B cell (primary cell): ENCODE data around the gene DNAH2. TPM values are rescaled to one million over a fixed set of nuclear protein-coding genes. Genes with fewer than 3 reads are reported as not detected.

Experiments used
- ATAC-seq: fragments of 200-7000 bp; cut with Tn5 transposase; one replicate; pipeline ENCODE4 v1.10.0; 2021; ENCODE audit warnings: low read depth, mild to moderate bottlenecking, moderate number of reproducible peaks, moderate library complexity
- CTCF ChIA-PET: fragments of 350-600 bp; sonication (Branson Sonifier 250); formaldehyde crosslinking; loops from one replicate; lab custom pipeline; 2021; ENCODE audit warnings: antibody characterized with exemption, inconsistent platforms; lab: Charles Lee
- POLR2A ChIA-PET: fragments of 350-600 bp; sonication (Branson Sonifier 250); formaldehyde crosslinking; loops from one replicate; lab custom pipeline; 2021; ENCODE audit warnings: antibody characterized with exemption; lab: Charles Lee
- DNase-seq: peaks from one replicate; pipeline ENCODE4 v3.0.0; 2013
- H2AFZ ChIP-seq: 2 replicates; pipeline ENCODE4 v1.6.1; 2012; ENCODE audit warnings: mild to moderate bottlenecking, low read depth, low read length; ENCODE audit not compliant: insufficient read depth, poor library complexity, severe bottlenecking
- H3K27ac ChIP-seq, 2 donors: 1 replicate in 1 of 2; 2 replicates in 1 of 2; pipeline ENCODE4 v1.5.1; 2012 to 2013; ENCODE audit warnings: low read length in 2 of 2, mild to moderate bottlenecking in 2 of 2, moderate library complexity in 1 of 2
- H3K27me3 ChIP-seq, 4 experiments: fragments of 200-600 bp in 1 of 4; sonication (generic) in 1 of 4; replicated peaks in 1 of 4; 1 replicate in 2 of 4; 2 replicates in 2 of 4; pipeline versions ENCODE4 v1.6.1 to v1.7.0; 2013 to 2016; ENCODE audit warnings: low read length in 3 of 4, mild to moderate bottlenecking in 2 of 4, mixed read lengths in 1 of 4, moderate library complexity in 1 of 4; ENCODE audit not compliant: insufficient read depth in 4 of 4, control insufficient read depth in 3 of 4; ENCODE audit errors: control extremely low read depth in 1 of 4
- H3K36me3 ChIP-seq, 2 experiments: replicated peaks in 1 of 2; 1 replicate in 1 of 2; 2 replicates in 1 of 2; pipeline versions ENCODE4 v1.6.1 to v1.7.1; 2013; ENCODE audit warnings: low read length in 1 of 2; ENCODE audit not compliant: insufficient read depth in 2 of 2, control insufficient read depth in 1 of 2; ENCODE audit errors: control extremely low read depth in 1 of 2, extremely low read depth in 1 of 2
- H3K4me1 ChIP-seq, 2 donors: fragments of 200-600 bp in 1 of 2; sonication (generic) in 1 of 2; 1 replicate in 1 of 2; 2 replicates in 1 of 2; pipeline versions ENCODE4 v1.5.1 to v1.6.1; 2013 to 2017; ENCODE audit warnings: low read length in 2 of 2; ENCODE audit not compliant: control insufficient read depth in 2 of 2, insufficient read depth in 2 of 2
- H3K4me2 ChIP-seq: replicated peaks from 2 replicates; pipeline ENCODE3; 2012; ENCODE audit warnings: mild to moderate bottlenecking, low read depth, low read length; ENCODE audit not compliant: poor library complexity, severe bottlenecking
- H3K4me3 ChIP-seq, 5 experiments: fragments of 200-600 bp in 1 of 5; sonication (generic) in 1 of 5; 1 replicate in 3 of 5; 2 replicates in 2 of 5; pipeline versions ENCODE4 v1.5.1 to v1.7.0; 2011 to 2016; ENCODE audit warnings: low read length in 4 of 5, mild to moderate bottlenecking in 4 of 5, low read depth in 2 of 5, control low read depth in 1 of 5, moderate library complexity in 1 of 5; ENCODE audit not compliant: insufficient read depth in 1 of 5; ENCODE audit errors: control extremely low read depth in 1 of 5, extremely low read depth in 1 of 5
- H3K79me2 ChIP-seq: fragments of 200-600 bp; sonication (generic); one replicate; pipeline ENCODE4 v1.6.0; 2016; ENCODE audit warnings: low read length; ENCODE audit not compliant: control insufficient read depth, insufficient read depth
- H3K9ac ChIP-seq: fragments of 200-600 bp; sonication (generic); 2 replicates; pipeline ENCODE4 v1.6.1; 2017; ENCODE audit warnings: mild to moderate bottlenecking, low read length, moderate library complexity
- H3K9me3 ChIP-seq, 3 donors: one replicate each; pipeline versions ENCODE4 v1.6.1 to v1.7.1; 2013; ENCODE audit warnings: low read length in 2 of 3; ENCODE audit not compliant: control insufficient read depth in 2 of 3, insufficient read depth in 1 of 3; ENCODE audit errors: control extremely low read depth in 1 of 3
- H4K20me1 ChIP-seq: 2 replicates; pipeline ENCODE4 v1.6.0; 2012; ENCODE audit warnings: mild to moderate bottlenecking, low read length; ENCODE audit not compliant: insufficient read depth, control insufficient read depth, poor library complexity, severe bottlenecking
- H3K27ac Mint-ChIP-seq: one replicate; pipeline ENCODE4 v1.8.0; 2021; ENCODE audit warnings: mixed read lengths
- H3K27me3 Mint-ChIP-seq: one replicate; pipeline ENCODE4 v1.8.0; 2021; ENCODE audit warnings: mixed read lengths
- H3K4me1 Mint-ChIP-seq: one replicate; pipeline ENCODE4 v1.8.0; 2021; ENCODE audit warnings: mixed read lengths
- H3K4me3 Mint-ChIP-seq: one replicate; pipeline ENCODE4 v1.8.0; 2021; ENCODE audit warnings: mixed read lengths
- H3K9me3 Mint-ChIP-seq: one replicate; pipeline ENCODE4 v1.8.0; 2022; ENCODE audit warnings: mixed read lengths; ENCODE audit not compliant: insufficient read depth
- EZH2 ChIP-seq: IDR thresholded peaks from 2 replicates; pipeline ENCODE4 v1.6.1; 2012; ENCODE audit warnings: borderline replicate concordance, low read depth, mild to moderate bottlenecking, moderate library complexity, low read length; ENCODE audit not compliant: insufficient read depth, poor library complexity, severe bottlenecking
- WGBS: methylation state at CpG from one replicate; pipeline ENCODE4 v1.1.5; 2013; ENCODE audit warnings: missing lambda C conversion rate; ENCODE audit not compliant: insufficient coverage; 5-methylcytosine and 5-hydroxymethylcytosine counted together
- intact Hi-C: fragments of 100-400 bp; cut with micrococcal nuclease; formaldehyde crosslinking; loops from one replicate; pipeline ENCODE4 v1.10.0; 2022
- polyA plus RNA-seq: library from polyadenylated mRNA; depleted of rRNA; stranded (reverse); fragments of >200 nt; gene quantifications from 2 replicates; pipeline ENCODE4 v1.2.3, GENCODE V29; 2012
- total RNA-seq, 2 donors: library from RNA; stranded (reverse); fragments of 120-200 nt in 1 of 2; gene quantifications; 1 replicate in 1 of 2; 2 replicates in 1 of 2; pipeline versions ENCODE4 v1.2.3 to v1.2.4, GENCODE V29; 2013 to 2022
- TF ChIP-seq, protein P1 (sequence below): fragments of 200-600 bp; IDR thresholded peaks from one replicate; pipeline ENCODE4 v1.8.0; 2022; ENCODE audit warnings: antibody characterized with exemption, mild to moderate bottlenecking

The DNAH2 gene
- total and polyA plus RNA-seq, 2 donors (not counting 1 experiment from before 2014, with no cell fraction given) = 0.03 TPM; not detected in 1

DNA sequence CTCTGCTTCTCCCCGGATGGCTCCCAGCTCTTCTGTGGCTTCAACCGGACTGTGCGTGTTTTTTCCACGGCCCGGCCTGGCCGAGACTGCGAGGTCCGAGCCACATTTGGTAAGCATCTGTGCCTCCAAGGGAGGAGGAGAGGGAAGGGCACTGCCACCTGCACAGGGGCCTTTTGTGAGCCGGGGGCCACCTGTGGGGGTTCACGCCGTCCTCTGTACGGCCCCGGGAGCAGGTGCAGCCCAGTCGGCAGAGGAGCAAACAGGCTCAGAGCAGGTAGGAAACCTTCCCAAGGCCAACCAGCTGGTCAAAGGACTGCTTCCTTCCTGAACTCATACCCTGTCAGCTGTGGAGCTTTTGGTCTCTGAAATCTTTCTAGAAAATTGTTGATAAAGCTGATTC, 15.9 kb upstream of the DNAH2 start:
- H3K9me3 Mint-ChIP-seq = no peaks in the 10 kb centered on the region
- WGBS = 97% methylated on average over 14 of the region's 14 CpGs
- peaks cover 19 to 23% of the 10 kb centered on the region in 2 donors for H3K4me1 ChIP-seq
- ATAC-seq = no peak
- no peak overlapping the region for H3K4me3 Mint-ChIP-seq
- peaks cover 36% of the 10 kb centered on the region for H3K27me3 Mint-ChIP-seq
- peaks cover 0 to 49% (median 19%) of the 10 kb centered on the region in 4 experiments for H3K27me3 ChIP-seq
- no peaks in the 10 kb centered on the region for H3K79me2 ChIP-seq
- H4K20me1 ChIP-seq = no peaks in the 10 kb centered on the region
- no peak overlapping the region for H3K9ac ChIP-seq
- TF ChIP-seq EZH2 = no peak
- TF ChIP-seq, protein P1, sequence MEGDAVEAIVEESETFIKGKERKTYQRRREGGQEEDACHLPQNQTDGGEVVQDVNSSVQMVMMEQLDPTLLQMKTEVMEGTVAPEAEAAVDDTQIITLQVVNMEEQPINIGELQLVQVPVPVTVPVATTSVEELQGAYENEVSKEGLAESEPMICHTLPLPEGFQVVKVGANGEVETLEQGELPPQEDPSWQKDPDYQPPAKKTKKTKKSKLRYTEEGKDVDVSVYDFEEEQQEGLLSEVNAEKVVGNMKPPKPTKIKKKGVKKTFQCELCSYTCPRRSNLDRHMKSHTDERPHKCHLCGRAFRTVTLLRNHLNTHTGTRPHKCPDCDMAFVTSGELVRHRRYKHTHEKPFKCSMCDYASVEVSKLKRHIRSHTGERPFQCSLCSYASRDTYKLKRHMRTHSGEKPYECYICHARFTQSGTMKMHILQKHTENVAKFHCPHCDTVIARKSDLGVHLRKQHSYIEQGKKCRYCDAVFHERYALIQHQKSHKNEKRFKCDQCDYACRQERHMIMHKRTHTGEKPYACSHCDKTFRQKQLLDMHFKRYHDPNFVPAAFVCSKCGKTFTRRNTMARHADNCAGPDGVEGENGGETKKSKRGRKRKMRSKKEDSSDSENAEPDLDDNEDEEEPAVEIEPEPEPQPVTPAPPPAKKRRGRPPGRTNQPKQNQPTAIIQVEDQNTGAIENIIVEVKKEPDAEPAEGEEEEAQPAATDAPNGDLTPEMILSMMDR = no peak
- H3K9me3 ChIP-seq = no peaks in the 10 kb centered on the region
- H3K36me3 ChIP-seq = peaks cover 0 to 21% of the 10 kb centered on the region in 2 experiments
- POLR2A ChIA-PET = interaction anchor here (0.6 kb wide), 1 partner anchor 535 kb away, joined by 5 read pairs; no protein-coding TSS in a partner anchor
- intact Hi-C loops = no loop called here
- H2AFZ ChIP-seq = no peak overlapping the region
- H3K4me3 ChIP-seq = no peak overlapping the region
- no peak overlapping the region for H3K27ac Mint-ChIP-seq
- H3K27ac ChIP-seq = no peak overlapping the region
- no peak for DNase-seq
- H3K4me1 Mint-ChIP-seq = peaks cover 15% of the 10 kb centered on the region
- H3K4me2 ChIP-seq = no peak overlapping the region
- CTCF ChIA-PET = no interaction called here

DNA sequence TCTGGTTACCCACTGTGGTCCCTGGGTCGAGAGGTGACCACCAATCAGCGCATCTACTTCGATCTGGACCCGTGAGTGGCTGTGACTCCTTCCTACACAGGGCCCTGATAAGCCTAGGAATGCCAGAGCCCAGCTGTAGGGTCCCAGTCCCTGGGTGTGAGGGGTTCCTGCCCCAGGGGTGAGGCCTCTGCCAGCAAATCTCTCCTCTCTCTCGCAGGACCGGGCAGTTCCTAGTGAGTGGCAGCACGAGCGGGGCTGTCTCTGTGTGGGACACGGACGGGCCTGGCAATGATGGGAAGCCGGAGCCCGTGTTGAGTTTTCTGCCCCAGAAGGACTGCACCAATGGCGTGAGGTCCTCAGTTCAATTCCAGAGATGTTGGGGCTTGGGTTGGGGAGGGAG, 14.8 kb upstream of the DNAH2 start:
- H3K27ac Mint-ChIP-seq = no peak overlapping the region

More for the DNA sequence above, 14.8 kb upstream of the DNAH2 start:
- POLR2A ChIA-PET = no interaction called here
- DNase-seq (no peak), ATAC-seq (no peak)
- peaks cover 0 to 21% of the 10 kb centered on the region in 2 experiments for H3K36me3 ChIP-seq
- H4K20me1 ChIP-seq = no peaks in the 10 kb centered on the region
- CTCF ChIA-PET = interaction anchor here (1.3 kb wide), 1 partner anchor 15 kb away, joined by 3 read pairs; the partner anchor contains the start of gene TP53
- H3K9me3 ChIP-seq = no peaks in the 10 kb centered on the region
- no peak overlapping the region for H3K27ac ChIP-seq
- H3K27me3 ChIP-seq = peaks cover 0 to 60% (median 19%) of the 10 kb centered on the region in 4 experiments
- Mint-ChIP-seq H3K4me3 (no peak overlapping the region), H3K4me1 (peaks cover 15% of the 10 kb centered on the region), H3K9me3 (no peaks in the 10 kb centered on the region), H3K27me3 (peaks cover 44% of the 10 kb centered on the region)
- 99% methylated on average over 12 of the region's 13 CpGs for WGBS
- TF ChIP-seq, protein P1 = no peak
- TF ChIP-seq EZH2 = no peak
- intact Hi-C loops = no loop called here
- no peak overlapping the region for H3K9ac ChIP-seq
- no peak overlapping the region for H3K4me3 ChIP-seq
- no peak overlapping the region for H2AFZ ChIP-seq
- H3K4me2 ChIP-seq = no peak overlapping the region
- no peaks in the 10 kb centered on the region for H3K79me2 ChIP-seq
- H3K4me1 ChIP-seq = peaks cover 19 to 23% of the 10 kb centered on the region in 2 donors
